AG09319 (cell line): Measurements from ENCODE around the gene BTBD9.

Experiments used
- DNase-seq: peaks from one replicate; pipeline ENCODE4 v3.0.0-alpha.2; 2010; ENCODE audit warnings: low read depth; ENCODE audit errors: extremely low read depth
- TF ChIP-seq, protein P1 (sequence below): IDR thresholded peaks from 2 replicates; pipeline ENCODE4 v1.5.1; 2011; ENCODE audit warnings: low read depth, mild to moderate bottlenecking, inconsistent platforms, low read length, moderate library complexity

Gene BTBD9

DNA sequence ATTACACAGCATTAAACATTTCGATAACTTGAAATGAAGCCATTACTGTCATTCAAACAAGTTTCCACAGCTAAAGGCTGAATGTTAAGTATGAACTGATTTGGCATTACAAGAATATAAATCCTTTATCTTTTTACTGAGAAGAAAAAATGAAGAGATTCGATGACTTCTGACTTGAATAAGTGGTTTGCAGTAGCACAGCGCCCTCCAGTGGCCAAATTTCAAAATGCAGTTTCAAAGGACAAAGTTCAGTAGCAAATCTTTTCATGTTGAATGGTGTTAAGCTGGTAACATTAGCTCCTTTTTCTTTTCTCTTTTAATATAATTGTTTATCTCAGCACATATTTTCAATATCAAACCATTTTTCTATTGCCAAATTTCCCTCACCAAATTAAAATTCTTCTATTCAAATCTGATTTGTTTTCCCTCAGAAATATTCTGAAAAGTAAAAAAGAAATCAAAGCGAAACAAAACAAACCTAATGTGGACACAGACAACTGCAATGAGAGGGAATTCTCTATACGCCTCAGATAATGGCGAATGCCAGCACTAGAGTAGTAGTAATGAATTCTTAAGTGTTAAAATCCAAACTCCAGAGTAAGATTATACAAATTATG lies 145.7 kb downstream of the BTBD9 start:
- peak; percentile 52 for DNase-seq
- TF ChIP-seq, protein P1, sequence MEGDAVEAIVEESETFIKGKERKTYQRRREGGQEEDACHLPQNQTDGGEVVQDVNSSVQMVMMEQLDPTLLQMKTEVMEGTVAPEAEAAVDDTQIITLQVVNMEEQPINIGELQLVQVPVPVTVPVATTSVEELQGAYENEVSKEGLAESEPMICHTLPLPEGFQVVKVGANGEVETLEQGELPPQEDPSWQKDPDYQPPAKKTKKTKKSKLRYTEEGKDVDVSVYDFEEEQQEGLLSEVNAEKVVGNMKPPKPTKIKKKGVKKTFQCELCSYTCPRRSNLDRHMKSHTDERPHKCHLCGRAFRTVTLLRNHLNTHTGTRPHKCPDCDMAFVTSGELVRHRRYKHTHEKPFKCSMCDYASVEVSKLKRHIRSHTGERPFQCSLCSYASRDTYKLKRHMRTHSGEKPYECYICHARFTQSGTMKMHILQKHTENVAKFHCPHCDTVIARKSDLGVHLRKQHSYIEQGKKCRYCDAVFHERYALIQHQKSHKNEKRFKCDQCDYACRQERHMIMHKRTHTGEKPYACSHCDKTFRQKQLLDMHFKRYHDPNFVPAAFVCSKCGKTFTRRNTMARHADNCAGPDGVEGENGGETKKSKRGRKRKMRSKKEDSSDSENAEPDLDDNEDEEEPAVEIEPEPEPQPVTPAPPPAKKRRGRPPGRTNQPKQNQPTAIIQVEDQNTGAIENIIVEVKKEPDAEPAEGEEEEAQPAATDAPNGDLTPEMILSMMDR = peak; percentile 69

DNA sequence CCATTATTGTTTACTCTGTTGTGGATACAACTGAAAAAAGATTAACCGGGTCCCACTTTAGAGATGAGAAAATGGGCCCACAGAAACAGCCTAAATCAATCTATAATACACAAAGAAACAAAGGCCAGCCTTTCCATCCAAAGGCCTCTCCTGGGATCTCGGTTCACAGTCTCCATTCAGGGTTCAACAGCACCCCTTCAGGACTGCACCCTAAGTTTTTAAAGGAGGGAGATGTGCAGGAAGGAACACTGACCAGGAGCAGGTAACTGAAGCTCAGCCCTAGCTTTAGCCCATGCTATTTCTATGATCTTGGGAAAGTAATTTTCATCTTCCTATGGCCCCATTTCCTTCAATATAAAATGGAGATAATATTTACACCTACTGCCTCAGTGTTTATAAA lies 147.7 kb downstream of the BTBD9 start:
- TF ChIP-seq, protein P1 = no peak
- no peak for DNase-seq

DNA sequence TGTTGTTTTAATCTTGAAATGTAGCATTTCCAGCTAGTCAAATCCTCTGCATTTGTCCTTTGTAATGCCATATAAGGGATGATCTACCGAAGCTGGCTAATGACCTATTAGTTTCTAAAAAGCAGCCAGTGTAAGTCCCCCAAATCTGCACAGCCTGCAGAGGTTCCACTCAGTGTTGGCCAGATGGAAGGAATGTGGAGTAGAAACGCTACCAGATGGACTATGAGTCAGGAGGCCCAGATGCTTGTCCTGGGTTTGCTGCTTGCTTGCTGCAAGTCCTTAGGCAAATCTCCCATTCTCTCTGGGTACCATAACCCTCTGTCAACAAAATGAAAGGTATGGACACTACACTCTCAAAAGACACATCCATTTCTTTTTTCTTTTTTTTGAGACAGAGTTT lies 149.8 kb downstream of the BTBD9 start:
- TF ChIP-seq, protein P1 = no peak
- DNase-seq = peak; percentile 49

DNA sequence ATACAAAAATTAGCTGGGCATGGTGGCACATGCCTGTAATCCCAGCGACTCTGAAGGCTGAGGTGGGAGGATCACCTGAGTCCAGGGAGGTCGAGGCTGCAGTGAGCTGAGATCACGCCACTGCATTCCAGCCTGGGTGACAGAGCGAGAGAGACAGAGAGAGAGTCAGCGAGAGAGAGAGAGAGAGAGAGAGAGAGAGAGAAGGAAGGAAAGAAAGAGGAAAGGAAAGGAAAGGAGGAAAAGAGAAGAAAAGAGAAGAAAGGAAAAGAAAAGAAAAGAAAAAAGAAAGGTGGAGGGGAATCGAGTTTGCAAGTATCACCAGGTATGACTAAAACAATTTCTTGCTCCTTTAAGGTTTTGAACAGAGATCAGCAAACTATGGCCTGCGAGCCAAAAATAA lies 152.3 kb downstream of the BTBD9 start:
- DNase-seq = no peak

DNA sequence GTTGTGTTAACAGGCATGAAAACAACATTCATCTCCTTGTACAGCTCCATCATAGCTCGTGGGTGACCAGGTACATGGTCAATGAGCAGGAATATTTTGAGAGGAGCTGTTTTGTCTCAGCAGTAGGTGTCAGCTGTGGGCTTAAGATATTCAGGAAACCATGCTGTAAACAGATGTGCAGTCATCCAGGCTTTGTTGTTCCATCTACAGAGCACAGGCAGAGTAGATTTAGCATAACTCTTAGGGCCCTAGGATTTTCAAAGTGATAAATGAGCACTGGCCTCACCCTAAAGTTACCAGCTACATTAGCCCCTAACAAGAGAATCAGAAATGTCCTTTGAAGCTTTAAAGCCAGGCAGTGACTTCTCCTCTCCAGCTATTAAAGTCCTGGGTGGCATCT lies 154.2 kb downstream of the BTBD9 start:
- TF ChIP-seq, protein P1 = no peak
- DNase-seq = no peak

More for the DNA sequence above, 152.3 kb downstream of the BTBD9 start:
- TF ChIP-seq, protein P1 = no peak

DNA sequence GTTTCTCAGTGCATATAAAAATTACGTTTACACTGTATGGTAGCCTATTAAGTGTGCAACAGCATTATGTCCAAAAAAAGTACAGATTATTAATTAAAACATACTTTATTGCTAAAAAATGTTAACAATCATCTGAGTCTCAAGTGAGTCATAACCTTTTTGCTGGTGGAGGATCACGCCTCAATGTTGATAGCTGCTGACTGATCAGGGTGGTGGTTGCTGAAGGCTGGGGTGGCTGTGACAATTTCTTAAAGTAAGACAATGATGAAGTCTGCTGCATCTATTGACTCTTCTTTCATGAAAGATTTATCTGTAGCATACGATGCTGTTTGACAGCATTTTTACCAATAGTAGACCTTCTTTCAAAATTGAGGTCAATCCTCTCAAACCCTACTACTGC lies 155.1 kb downstream of the BTBD9 start:
- no peak for DNase-seq
- TF ChIP-seq, protein P1 = no peak

DNA sequence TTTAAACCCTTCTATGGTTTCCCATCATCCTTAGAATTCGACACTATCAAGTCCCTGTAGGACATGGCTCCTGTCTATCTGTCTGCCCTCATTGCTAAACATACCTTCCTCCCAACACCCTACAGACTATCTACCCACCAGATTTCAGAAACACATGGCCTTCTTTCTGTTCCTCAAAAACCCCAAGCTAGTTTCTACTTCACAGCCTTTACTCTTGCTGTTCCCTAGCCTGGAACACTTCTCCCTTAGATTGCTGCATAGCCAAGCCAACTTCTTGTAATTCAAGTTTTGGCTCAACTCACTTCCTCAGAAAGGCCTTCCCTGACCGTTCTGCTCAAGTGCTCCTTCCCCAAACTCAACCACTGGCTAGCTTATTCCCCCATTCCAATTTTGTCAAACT lies 156.2 kb downstream of the BTBD9 start:
- TF ChIP-seq, protein P1 = no peak
- DNase-seq = no peak
